Body of pancreas (tissue), 4 donors: ENCODE measurements around the gene SCN4A. TPM values are rescaled to one million over a fixed set of nuclear protein-coding genes. Genes with fewer than 3 reads are reported as not detected.
"Not testable (repeated sequence)": the region's sequence is repeated elsewhere in the genome, so short reads cannot be mapped to it uniquely, and the experiment has no call there.

Experiments
- ATAC-seq: fragments of 150-250 bp; one replicate; pipeline ENCODE4 v1.9.1; 2016
- DNase-seq, 4 donors: peaks; one replicate each; pipeline ENCODE4 v3.0.0-alpha.2; 2019
- H3K27ac ChIP-seq, 4 donors: fragments of 200-600 bp; sonication (generic); 1 replicate in 3 of 4; 2 replicates in 1 of 4; pipeline versions ENCODE4 v1.5.1 to v1.6.1; 2016 to 2019; ENCODE audit warnings: mild to moderate bottlenecking in 1 of 4, mixed read lengths in 1 of 4, moderate library complexity in 1 of 4
- H3K27me3 ChIP-seq, 2 donors: fragments of 200-600 bp; sonication (generic); one replicate each; pipeline ENCODE4 v1.6.0; 2016; ENCODE audit warnings: mild to moderate bottlenecking in 1 of 2
- H3K36me3 ChIP-seq, 2 donors: fragments of 200-600 bp; sonication (generic); replicated peaks in 1 of 2; 2 replicates each; pipeline ENCODE4 v1.5.1; 2016; ENCODE audit warnings: low read depth in 2 of 2; ENCODE audit not compliant: insufficient read depth in 1 of 2
- H3K4me1 ChIP-seq: fragments of 200-600 bp; sonication (generic); one replicate; pipeline ENCODE4 v1.6.0; 2016
- H3K4me3 ChIP-seq, 2 donors: fragments of 200-600 bp; sonication (generic); 1 replicate in 1 of 2; 2 replicates in 1 of 2; pipeline ENCODE4 v1.5.1; 2016 to 2019
- H3K9me3 ChIP-seq, 3 donors: fragments of 200-600 bp; sonication (generic); 1 replicate in 2 of 3; 2 replicates in 1 of 3; pipeline ENCODE4 v1.5.1; 2016
- CTCF ChIP-seq, 7 experiments: fragments of 450-650 bp in 4 of 7; fragments of 200-600 bp in 3 of 7; sonication (generic) in 3 of 7; IDR thresholded peaks; one replicate each; pipeline ENCODE4 v1.5.1; 2016 to 2019; ENCODE audit warnings: antibody characterized with exemption in 7 of 7
- WGBS, 2 donors: methylation state at CpG; one replicate each; pipeline ENCODE4 v1.1.5; 2017; 5-methylcytosine and 5-hydroxymethylcytosine counted together
- intact Hi-C: fragments of 100-400 bp; cut with DNase I; formaldehyde crosslinking; loops from one replicate; pipeline ENCODE4 v1.15.1; 2023
- total RNA-seq, 2 donors: library from RNA; depleted of rRNA; stranded (reverse); fragments of >200 nt; gene quantifications; one replicate each; pipeline ENCODE4 v1.1.0, GENCODE V29; 2016

SCN4A gene
- total RNA-seq, 2 donors from 2014 or later: 0.26 to 1.3 TPM

- H3K27me3 ChIP-seq, H3K4me3 ChIP-seq, H3K36me3 ChIP-seq, intact Hi-C loops, H3K27ac ChIP-seq, H3K9me3 ChIP-seq, H3K4me1 ChIP-seq: not testable (repeated sequence)
- WGBS, 2 donors: 26 to 32% methylated on average over 5 of the region's 5 CpGs
- TF ChIP-seq CTCF (IDR thresholded peaks at IDR 0.05): peak in 6 of 7 experiments; percentile 10 to 44 (median 30)
- DNase-seq (peak in 2 of 4 donors; percentile 13 to 37), ATAC-seq (peak; percentile 33)
Observed at GRCh38 chr17:63903787-63904201, 68.9 kb downstream of the SCN4A start.

- H3K27ac ChIP-seq, H3K36me3 ChIP-seq, ATAC-seq, H3K4me3 ChIP-seq, H3K9me3 ChIP-seq, intact Hi-C loops, H3K27me3 ChIP-seq, H3K4me1 ChIP-seq: not testable (repeated sequence)
- DNase-seq: peak in 1 of 4 donors; percentile 1
- WGBS, 2 donors: 81% methylated on average over 2 of the region's 2 CpGs
Observed at GRCh38 chr17:63901971-63902370, 70.7 kb downstream of the SCN4A start.

GRCh38 chr17:63898899-63899798 is 73.6 kb downstream of the SCN4A start:
- H3K4me3 ChIP-seq, H3K9me3 ChIP-seq, H3K27me3 ChIP-seq, intact Hi-C loops, H3K36me3 ChIP-seq, H3K27ac ChIP-seq, H3K4me1 ChIP-seq, ATAC-seq: not testable (repeated sequence)
- WGBS, 2 donors: 73 to 81% methylated on average over 3 to 6 of the region's 6 CpGs
- DNase-seq: peak in 1 of 4 donors; percentile 3

GRCh38 chr17:63896524-63897354 is 76.0 kb downstream of the SCN4A start, which contains the start of gene CSH1:
Gene CSH1 (minus strand): TSS chr17:63896574. CDS start chr17:63896511, 63 bp downstream.
- H3K4me1 ChIP-seq, H3K4me3 ChIP-seq, ATAC-seq, H3K27me3 ChIP-seq, H3K36me3 ChIP-seq, intact Hi-C loops, H3K9me3 ChIP-seq, H3K27ac ChIP-seq: not testable (repeated sequence)
- 86 to 92% methylated on average over 7 to 8 of the region's 14 CpGs for WGBS, 2 donors
- peak in 1 of 4 donors; percentile 3 for DNase-seq

GRCh38 chr17:63894821-63895220 is 77.9 kb downstream of the SCN4A start:
- H3K27ac ChIP-seq, H3K27me3 ChIP-seq, H3K9me3 ChIP-seq, H3K4me1 ChIP-seq, H3K36me3 ChIP-seq, ATAC-seq, H3K4me3 ChIP-seq, intact Hi-C loops, DNase-seq: not testable (repeated sequence)
- 89 to 93% methylated on average over 3 to 8 of the region's 10 CpGs for WGBS, 2 donors

GRCh38 chr17:63894021-63894420 is 78.7 kb downstream of the SCN4A start:
- H3K36me3 ChIP-seq, H3K27ac ChIP-seq, H3K4me1 ChIP-seq, H3K4me3 ChIP-seq, H3K9me3 ChIP-seq, intact Hi-C loops, ATAC-seq, H3K27me3 ChIP-seq, DNase-seq: not testable (repeated sequence)
- WGBS, 2 donors: 63 to 75% methylated on average over 3 of the region's 3 CpGs

- WGBS, 2 donors: 42 to 52% methylated on average over 11 of the region's 11 CpGs
- intact Hi-C loops, H3K9me3 ChIP-seq, DNase-seq, H3K36me3 ChIP-seq, H3K4me3 ChIP-seq, H3K4me1 ChIP-seq, H3K27ac ChIP-seq, H3K27me3 ChIP-seq, ATAC-seq: not testable (repeated sequence)
Observed at GRCh38 chr17:63892316-63893037, 80.2 kb downstream of the SCN4A start.
